ENCODE data around the gene AFF3. TPM values are rescaled to one million over a fixed set of nuclear protein-coding genes. Genes with fewer than 3 reads are reported as not detected.
A peak's percentile ranks its signal among the peaks of the same experiment; 100 is the strongest.

Gene AFF3
- total RNA-seq, 1 experiment from 2014 or later = 0.05 TPM

DNA sequence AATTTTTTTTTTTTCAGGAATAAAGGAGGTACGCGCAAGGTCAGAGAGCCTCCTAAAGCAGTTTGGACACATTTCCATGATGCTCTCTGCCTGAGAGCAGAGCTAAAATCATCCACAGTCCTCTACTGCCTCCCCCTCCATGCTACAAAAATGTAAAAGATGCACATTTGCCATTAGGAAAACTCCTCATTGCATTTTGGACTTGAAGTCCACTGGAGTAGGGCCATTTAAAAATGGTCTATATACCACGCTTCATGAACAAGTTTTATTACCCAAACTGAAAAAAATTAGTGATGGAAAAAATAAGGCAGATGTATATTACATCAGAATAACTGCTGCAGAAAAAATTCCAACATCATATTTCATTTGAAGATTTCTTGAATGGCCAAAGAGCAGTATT, 256.0 kb downstream of the AFF3 start:
- no peaks in the 10 kb centered on the region for H3K4me1 Mint-ChIP-seq (ENCODE audit: low read depth, unreplicated experiment)
- no peaks in the 10 kb centered on the region for H3K36me3 Mint-ChIP-seq (ENCODE audit: insufficient read depth, unreplicated experiment)
- intact Hi-C loops (cut with micrococcal nuclease; ENCODE audit: unreplicated experiment) = no loop called here
- Histone ChIP-seq H3K4me1 (no peaks in the 10 kb centered on the region), H3K4me3 (ENCODE audit: low read depth, low read length) (no peak overlapping the region), H3K9me3 (no peaks in the 10 kb centered on the region), H3K36me3 (ENCODE audit: control insufficient read depth, insufficient read depth, low read length) (no peaks in the 10 kb centered on the region), H3K27me3 (replicated peaks; ENCODE audit: control insufficient read depth, insufficient read depth, low read length) (0 out of 2 replicates have a peak, but pooled peaks cover 1% of the 10 kb centered on the region)
- no peak for DNase-seq
- peaks cover 20% of the 10 kb centered on the region for H3K27me3 Mint-ChIP-seq (ENCODE audit: insufficient read depth, unreplicated experiment)
- H3K27ac Mint-ChIP-seq (ENCODE audit: unreplicated experiment) = no peak overlapping the region
- no peaks in the 10 kb centered on the region for H3K9me3 Mint-ChIP-seq (ENCODE audit: unreplicated experiment)
- CTCF ChIA-PET = no interaction called here
- H3K4me3 Mint-ChIP-seq (ENCODE audit: unreplicated experiment) = no peak overlapping the region
- BruUV-seq (replicated peaks) = no TSS peak
- TF ChIP-seq, protein P1, sequence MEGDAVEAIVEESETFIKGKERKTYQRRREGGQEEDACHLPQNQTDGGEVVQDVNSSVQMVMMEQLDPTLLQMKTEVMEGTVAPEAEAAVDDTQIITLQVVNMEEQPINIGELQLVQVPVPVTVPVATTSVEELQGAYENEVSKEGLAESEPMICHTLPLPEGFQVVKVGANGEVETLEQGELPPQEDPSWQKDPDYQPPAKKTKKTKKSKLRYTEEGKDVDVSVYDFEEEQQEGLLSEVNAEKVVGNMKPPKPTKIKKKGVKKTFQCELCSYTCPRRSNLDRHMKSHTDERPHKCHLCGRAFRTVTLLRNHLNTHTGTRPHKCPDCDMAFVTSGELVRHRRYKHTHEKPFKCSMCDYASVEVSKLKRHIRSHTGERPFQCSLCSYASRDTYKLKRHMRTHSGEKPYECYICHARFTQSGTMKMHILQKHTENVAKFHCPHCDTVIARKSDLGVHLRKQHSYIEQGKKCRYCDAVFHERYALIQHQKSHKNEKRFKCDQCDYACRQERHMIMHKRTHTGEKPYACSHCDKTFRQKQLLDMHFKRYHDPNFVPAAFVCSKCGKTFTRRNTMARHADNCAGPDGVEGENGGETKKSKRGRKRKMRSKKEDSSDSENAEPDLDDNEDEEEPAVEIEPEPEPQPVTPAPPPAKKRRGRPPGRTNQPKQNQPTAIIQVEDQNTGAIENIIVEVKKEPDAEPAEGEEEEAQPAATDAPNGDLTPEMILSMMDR (IDR thresholded peaks at IDR 0.05; ENCODE audit: insufficient read depth in 1 of 2, low read depth in 1 of 2, low read length in 1 of 2, severe bottlenecking in 1 of 2, unreplicated experiment in 1 of 2) = no peak
- POLR2A ChIA-PET = no interaction called here

DNA sequence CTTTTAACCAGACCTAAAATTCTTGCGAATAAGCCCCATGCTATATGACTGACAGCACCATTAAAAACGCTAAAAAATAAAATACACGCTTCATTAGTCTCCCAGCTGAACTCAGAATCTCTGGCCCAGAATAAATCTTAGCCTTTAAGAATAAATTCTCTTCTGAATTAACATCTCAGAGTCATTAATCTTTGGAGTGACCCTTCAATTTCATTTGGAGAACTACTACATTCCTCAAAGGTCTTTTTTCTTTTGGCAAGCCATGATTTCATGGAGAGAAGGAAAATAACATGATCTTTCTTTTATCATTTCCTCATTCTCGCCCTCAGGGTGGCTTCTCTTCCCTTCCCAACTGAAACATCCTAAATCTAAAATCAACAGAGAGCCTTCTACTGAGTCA, 259.0 kb downstream of the AFF3 start:
- H3K27me3 Mint-ChIP-seq (ENCODE audit: insufficient read depth, unreplicated experiment) = peaks cover 17% of the 10 kb centered on the region
- intact Hi-C loops (cut with micrococcal nuclease; ENCODE audit: unreplicated experiment) = no loop called here
- BruUV-seq (replicated peaks) = no TSS peak
- Histone ChIP-seq H3K4me3 (ENCODE audit: low read depth, low read length) (no peak overlapping the region), H3K4me1 (no peaks in the 10 kb centered on the region), H3K36me3 (ENCODE audit: control insufficient read depth, insufficient read depth, low read length) (no peaks in the 10 kb centered on the region), H3K9me3 (no peaks in the 10 kb centered on the region), H3K27me3 (replicated peaks; ENCODE audit: control insufficient read depth, insufficient read depth, low read length) (0 out of 2 replicates have a peak, but pooled peaks cover 1% of the 10 kb centered on the region)
- no peaks in the 10 kb centered on the region for H3K4me1 Mint-ChIP-seq (ENCODE audit: low read depth, unreplicated experiment)
- no peak for DNase-seq
- no peak overlapping the region for H3K27ac Mint-ChIP-seq (ENCODE audit: unreplicated experiment)
- H3K36me3 Mint-ChIP-seq (ENCODE audit: insufficient read depth, unreplicated experiment) = no peaks in the 10 kb centered on the region
- POLR2A ChIA-PET = no interaction called here
- CTCF ChIA-PET = no interaction called here
- no peak overlapping the region for H3K4me3 Mint-ChIP-seq (ENCODE audit: unreplicated experiment)
- no peaks in the 10 kb centered on the region for H3K9me3 Mint-ChIP-seq (ENCODE audit: unreplicated experiment)
- TF ChIP-seq, protein P1 (IDR thresholded peaks at IDR 0.05; ENCODE audit: insufficient read depth in 1 of 2, low read depth in 1 of 2, low read length in 1 of 2, severe bottlenecking in 1 of 2, unreplicated experiment in 1 of 2) = no peak

DNA sequence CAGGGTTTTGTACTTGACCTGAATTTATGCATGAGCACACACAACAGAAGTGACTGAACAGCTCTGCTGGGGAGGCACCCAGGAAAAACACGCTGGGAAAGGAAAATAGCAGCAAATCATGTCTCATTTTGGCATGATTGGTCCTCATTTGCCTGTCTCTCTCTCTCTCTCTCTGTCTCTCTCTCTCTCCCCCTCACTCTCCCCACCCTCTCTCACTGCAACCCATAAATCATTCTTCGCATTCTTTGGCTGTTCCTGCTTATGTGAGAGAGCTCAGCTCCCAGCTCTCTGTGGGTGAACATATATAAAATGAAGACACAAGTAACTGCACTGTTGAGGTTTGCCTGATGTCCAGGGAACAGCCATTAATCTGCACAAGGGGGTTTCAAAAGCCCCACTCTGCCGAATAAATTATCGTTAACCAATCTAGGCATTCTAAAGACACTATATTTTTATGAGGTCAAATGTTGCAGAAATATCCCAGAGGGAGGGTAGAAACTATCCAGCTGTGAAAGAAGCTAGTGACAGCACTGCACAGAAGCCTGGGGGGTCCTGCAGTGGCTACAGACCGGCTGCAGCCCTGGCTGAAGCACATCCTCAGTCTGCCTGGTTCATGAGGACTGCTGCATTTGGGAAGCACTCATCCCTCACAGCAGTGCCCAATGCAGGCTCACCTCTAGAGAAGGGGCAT, 260.3 kb downstream of the AFF3 start:
- Mint-ChIP-seq H3K27ac (ENCODE audit: unreplicated experiment) (no peak overlapping the region), H3K4me3 (ENCODE audit: unreplicated experiment) (no peak overlapping the region), H3K4me1 (ENCODE audit: low read depth, unreplicated experiment) (no peaks in the 10 kb centered on the region), H3K27me3 (ENCODE audit: insufficient read depth, unreplicated experiment) (peaks cover 18% of the 10 kb centered on the region), H3K9me3 (ENCODE audit: unreplicated experiment) (no peaks in the 10 kb centered on the region), H3K36me3 (ENCODE audit: insufficient read depth, unreplicated experiment) (no peaks in the 10 kb centered on the region)
- ChIA-PET POLR2A (no interaction called here), CTCF (no interaction called here)
- H3K9me3 ChIP-seq = no peaks in the 10 kb centered on the region
- no TSS peak for BruUV-seq (replicated peaks)
- TF ChIP-seq, protein P1 (IDR thresholded peaks at IDR 0.05; ENCODE audit: insufficient read depth in 1 of 2, low read depth in 1 of 2, low read length in 1 of 2, severe bottlenecking in 1 of 2, unreplicated experiment in 1 of 2) = no peak
- peak in 1 of 2 experiments; percentile 7 for DNase-seq
- H3K36me3 ChIP-seq (ENCODE audit: control insufficient read depth, insufficient read depth, low read length) = no peaks in the 10 kb centered on the region
- no peaks in the 10 kb centered on the region for H3K27me3 ChIP-seq (replicated peaks; ENCODE audit: control insufficient read depth, insufficient read depth, low read length)
- H3K4me1 ChIP-seq = no peaks in the 10 kb centered on the region
- intact Hi-C loops (cut with micrococcal nuclease; ENCODE audit: unreplicated experiment) = no loop called here
- H3K4me3 ChIP-seq (ENCODE audit: low read depth, low read length) = no peak overlapping the region
